Activated T-cell treated with anti-CD3 and anti-CD28 coated beads for 48 hours (primary cell): Measurements from ENCODE around the gene ASPHD2.

Experiments
- DNase-seq: peaks from one replicate; pipeline ENCODE4 v3.0.0-alpha.2; 2020; ENCODE audit warnings: low read depth

ASPHD2 gene

GRCh38 chr22:26446808-26447515 lies 17.9 kb downstream of the ASPHD2 start:
- DNase-seq, result no peak

GRCh38 chr22:26447584-26448329 lies 18.7 kb downstream of the ASPHD2 start:
- DNase-seq, result no peak

- DNase-seq, result no peak
Observed at GRCh38 chr22:26448334-26448733, 19.3 kb downstream of the ASPHD2 start.

GRCh38 chr22:26448941-26449340 lies 19.9 kb downstream of the ASPHD2 start:
- no peak for DNase-seq

GRCh38 chr22:26450453-26451185 lies 21.6 kb downstream of the ASPHD2 start:
- DNase-seq, result no peak

GRCh38 chr22:26452236-26453016 lies 23.4 kb downstream of the ASPHD2 start:
- DNase-seq, result no peak

GRCh38 chr22:26453216-26453615 lies 24.2 kb downstream of the ASPHD2 start:
- DNase-seq, result no peak

- DNase-seq, result no peak
Observed at GRCh38 chr22:26453812-26454500, 24.9 kb downstream of the ASPHD2 start.

- DNase-seq, result no peak
Observed at GRCh38 chr22:26457661-26458272, 28.7 kb downstream of the ASPHD2 start.

- DNase-seq, result no peak
Observed at GRCh38 chr22:26460202-26460601, 31.1 kb downstream of the ASPHD2 start.

- DNase-seq, result no peak
Observed at GRCh38 chr22:26461188-26461810, 32.2 kb downstream of the ASPHD2 start.

- DNase-seq, result no peak
Observed at GRCh38 chr22:26462051-26462450, 33.0 kb downstream of the ASPHD2 start.

GRCh38 chr22:26462641-26463040 lies 33.6 kb downstream of the ASPHD2 start:
- no peak for DNase-seq

GRCh38 chr22:26463101-26463661 lies 34.1 kb downstream of the ASPHD2 start:
- no peak for DNase-seq

GRCh38 chr22:26463688-26464087 lies 34.6 kb downstream of the ASPHD2 start:
- DNase-seq, result no peak

- no peak for DNase-seq
Observed at GRCh38 chr22:26464312-26464711, 35.3 kb downstream of the ASPHD2 start.

- DNase-seq, result no peak
Observed at GRCh38 chr22:26466196-26466595, 37.1 kb downstream of the ASPHD2 start.

- DNase-seq, result no peak
Observed at GRCh38 chr22:26470807-26471206, 41.7 kb downstream of the ASPHD2 start.

- DNase-seq, result no peak
Observed at GRCh38 chr22:26471522-26471921, 42.5 kb downstream of the ASPHD2 start.

- no peak for DNase-seq
Observed at GRCh38 chr22:26474682-26475081, 45.6 kb downstream of the ASPHD2 start.
